HG03457 (cell line): ENCODE data around the gene TSPAN3.

ENCODE experiments used
- ATAC-seq: cut with Tn5 transposase; IDR thresholded peaks from one replicate; pipeline ENCODE4 v1.9.1; 2021; ENCODE audit warnings: moderate number of reproducible peaks; ENCODE audit not compliant: unreplicated experiment

TSPAN3 gene

DNA sequence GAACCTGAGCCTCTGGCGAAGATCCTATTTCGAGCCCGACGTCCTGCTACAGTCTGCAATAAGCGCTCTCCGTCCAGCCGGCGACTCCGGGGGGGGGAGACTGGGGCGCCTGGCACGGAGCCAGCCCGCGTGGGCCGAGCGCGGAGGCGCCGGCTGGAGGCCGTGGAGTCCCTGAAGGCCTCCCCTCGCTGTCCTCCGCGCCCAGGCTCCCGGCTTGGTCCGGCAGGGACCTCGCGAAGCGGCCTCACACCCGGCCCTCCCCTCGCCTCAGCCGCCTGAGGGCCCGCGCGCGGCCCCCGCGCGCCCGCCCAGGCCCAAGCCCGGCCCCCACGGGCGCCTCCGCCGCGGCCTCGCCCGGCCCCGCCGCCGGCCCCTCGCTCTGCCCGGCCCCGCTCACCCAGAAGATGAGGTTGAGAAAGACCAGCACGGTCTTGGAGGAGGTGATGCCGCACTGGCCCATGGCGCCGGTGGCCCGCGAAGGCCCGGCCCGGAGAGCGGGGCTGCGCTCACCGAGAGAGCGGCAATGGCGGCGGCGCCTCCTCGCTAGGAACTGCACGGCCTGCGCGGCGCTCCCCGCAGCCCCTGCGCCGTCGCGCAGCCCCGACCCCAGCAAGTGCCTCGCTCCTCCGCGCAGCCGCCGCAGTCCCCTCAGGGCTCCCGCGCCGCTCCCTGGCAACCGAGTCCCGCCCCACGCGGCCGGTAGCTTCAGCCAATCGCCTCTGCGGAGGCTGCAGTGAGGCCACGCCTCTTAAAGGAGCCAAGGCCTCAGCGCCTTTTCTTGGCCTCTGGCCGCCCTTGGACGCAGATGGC, at the start of gene TSPAN3:
Gene TSPAN3, minus strand, starts transcription at position 615 of the 810 bp plus-strand sequence. Its CDS starts 155 bp downstream, at position 460.
- peak; percentile 88 for ATAC-seq

DNA sequence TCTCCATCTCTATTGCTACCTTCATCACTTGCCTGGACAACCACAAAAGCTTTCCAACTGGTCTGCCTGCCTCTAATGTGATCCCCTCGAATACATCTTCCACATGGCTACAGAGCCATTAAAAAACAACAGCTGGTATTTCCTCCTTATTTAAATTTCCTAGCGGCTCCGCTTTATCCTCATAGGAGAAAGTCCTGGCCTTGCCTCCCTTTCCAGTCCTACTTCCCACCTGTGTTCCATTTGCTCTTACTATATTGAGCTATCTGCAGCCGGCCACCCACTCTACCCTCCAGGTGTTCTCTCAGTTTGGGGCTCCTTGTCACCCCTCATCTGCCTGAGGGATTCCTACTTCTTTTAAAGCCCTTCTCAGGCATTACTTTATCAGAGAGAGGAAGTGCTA, 49.7 kb upstream of the TSPAN3 start:
- no peak for ATAC-seq

DNA sequence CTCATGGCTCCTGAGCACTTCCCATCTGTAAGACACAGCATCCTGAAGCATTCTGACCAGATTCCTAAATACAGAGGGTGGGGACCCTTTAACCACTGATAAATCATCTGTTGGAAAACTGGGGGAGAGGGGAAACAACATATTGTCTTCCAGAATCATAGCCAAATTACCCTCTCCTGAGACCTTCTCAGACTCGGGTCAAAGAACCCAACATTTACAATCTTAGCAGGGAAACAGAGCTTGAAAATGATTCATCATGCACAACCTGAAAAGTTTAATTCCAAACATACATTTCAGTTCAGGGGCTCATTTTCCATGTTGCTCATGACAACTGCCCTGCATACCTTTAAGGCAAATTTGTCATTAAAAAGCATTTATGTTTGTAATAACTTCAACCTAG, 48.5 kb upstream of the TSPAN3 start:
- ATAC-seq, result no peak

DNA sequence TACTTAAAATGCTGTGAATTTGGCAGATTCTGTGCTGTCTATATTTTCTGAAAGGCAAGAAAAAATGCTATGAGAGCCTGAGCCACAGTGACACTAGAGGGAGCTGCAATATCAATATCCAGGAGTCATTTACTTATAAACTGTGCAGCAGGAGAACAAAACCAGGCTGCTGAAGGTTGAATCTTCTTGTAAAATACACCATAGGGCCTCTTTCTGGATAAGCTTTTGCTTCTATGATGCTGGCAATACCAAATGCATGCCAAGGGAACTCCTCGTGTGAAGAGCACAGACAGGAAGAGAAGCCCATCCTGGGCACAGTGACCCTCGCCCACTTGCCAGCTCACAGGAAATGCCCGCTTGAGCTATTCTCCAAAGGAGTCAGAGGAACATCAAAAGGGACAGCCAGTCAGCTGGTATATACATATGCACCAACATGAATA, 48.0 kb upstream of the TSPAN3 start:
- no peak for ATAC-seq

DNA sequence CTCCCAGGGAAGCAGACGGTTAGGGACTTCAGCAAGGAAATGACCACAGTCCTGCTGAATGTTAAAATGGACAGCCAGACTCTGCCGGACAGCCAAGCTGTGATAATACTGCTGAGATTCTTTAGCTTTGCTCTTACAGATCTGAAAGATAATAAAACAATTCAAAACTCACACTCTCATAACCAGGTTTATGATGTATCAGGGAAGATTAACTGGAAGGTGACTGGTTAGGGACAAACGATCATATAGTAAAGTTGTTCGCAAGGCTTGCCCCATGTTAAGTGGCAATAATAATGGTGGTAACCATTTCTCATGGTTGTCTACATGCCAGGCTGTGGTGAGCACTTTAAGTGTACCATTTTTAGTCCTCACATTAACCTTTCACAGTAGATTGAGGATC, 44.3 kb upstream of the TSPAN3 start:
- no peak for ATAC-seq

DNA sequence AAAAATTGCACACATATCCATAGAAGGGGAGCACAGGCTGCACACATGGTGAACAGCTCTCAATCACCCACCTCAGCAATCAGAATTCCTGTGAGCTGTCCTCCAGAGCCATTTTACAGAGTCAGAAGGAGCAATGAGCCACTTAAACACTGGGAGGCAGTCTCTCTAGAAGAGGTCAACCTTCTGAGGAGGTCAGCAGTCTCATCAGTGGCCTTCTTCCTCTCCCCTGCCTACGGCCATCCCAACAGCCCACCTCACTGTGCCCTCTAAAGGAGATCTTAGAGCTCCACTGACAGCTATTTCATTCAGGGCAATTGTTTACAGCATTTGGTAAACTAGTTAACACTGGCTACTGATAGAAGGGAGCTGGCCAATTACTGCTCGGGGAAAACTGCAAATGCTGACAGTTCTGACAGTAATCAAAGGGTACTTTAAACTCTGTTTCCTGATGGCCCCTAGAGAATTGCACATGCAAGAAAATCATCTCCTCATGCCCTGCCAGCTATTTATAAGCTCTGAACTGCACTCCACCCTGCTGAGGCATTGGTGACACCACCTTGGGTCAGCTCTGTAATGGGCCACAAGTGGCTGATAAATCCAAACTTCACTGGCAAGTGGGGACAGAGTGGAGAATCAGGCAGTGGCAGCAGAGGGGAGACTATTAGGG, 42.1 kb upstream of the TSPAN3 start:
- no peak for ATAC-seq

DNA sequence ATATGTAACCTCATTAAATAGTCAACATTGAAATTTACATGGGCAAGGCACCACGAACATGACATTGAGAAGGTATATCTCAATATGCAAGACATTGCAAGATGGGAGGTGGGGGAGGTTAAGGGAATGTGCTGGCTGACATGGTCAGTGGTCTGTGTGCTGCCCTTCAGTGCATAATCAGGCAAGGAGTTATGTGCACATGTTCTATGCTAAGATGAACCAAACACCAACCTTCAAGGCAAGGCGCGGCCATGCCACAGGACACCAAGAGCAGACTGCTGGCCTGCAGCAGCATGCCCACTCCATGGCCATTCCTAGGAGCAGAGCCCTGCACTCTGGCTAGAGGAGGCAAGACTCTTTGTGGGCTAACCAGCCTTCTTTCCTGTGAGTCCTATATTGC, 40.9 kb upstream of the TSPAN3 start:
- no peak for ATAC-seq

DNA sequence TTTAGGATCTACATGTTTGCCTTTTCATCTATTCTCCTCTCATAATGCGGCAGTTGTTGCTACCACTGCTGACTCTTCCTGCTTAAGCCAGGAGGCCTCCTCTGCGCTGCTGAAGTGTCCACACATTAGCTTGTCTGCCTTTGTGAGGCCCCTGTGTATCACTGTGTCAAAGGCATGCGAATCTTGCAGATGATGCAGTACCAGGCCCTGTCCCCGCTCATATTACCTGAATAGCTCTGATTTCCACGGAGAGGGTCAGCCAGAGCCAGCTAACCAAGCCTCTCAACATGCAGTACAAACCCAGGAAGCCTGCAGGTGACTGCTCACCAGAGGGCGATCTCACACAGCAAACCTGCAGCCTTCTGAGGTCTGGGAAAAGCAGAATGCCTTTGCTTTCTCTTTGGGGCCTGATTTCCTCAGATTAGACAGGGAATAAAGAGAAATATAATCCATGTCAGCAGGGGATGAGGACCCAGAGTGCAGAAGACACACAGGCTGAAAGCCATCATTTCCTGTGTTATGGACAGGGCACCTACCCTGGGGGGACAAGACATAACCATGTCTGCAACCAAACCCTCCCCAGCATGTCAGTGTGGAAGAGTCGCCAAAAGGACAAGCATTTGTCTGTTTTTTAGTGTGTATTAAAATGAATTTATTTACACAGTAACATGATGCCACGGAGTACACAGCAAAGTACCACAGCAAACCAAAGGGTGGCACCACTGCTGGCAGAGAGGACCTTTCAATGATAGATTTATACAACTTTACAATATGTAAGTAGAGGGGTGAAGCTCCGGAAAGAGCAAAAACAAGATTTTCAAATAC, 36.8 kb upstream of the TSPAN3 start:
- no peak for ATAC-seq

DNA sequence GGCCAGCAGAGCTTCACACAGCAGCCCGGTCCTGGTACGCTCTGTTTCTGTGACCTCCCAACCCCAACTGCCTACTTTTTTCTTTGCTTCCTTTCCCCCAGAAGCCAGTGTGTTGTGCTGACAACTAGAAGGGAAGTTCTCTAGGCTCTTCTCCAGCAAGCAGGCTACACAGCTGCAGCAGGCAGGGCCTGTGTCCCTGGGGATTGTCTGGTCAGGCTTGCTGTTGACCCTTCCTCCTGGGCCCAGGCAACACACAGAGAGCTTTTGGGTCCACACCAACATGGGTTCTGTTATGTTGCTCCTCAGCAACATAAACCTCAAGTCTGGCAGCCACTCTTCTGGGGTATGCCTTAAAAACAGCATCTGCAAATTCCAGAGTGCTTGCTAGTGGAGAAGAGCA, 36.2 kb upstream of the TSPAN3 start:
- no peak for ATAC-seq

DNA sequence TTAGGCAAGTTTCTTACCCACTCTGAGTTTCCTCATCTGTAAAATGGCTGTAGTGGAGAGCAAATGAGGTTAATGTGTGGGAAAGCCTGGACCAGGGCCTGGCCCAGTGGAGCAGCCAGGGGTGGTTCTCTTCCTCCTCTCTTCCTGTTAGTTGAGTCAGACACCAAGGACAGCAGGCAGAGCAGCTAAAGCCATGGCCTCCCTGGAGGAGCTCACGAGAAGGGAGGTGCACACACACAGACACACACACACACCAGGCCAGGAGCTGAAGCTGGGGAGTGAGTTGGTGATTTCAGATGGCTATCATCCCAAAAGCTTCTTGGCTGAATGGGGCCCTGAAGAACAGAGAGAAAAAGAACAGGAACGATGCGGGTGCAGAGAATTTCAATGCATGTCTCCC, 33.2 kb upstream of the TSPAN3 start:
- ATAC-seq, result no peak

DNA sequence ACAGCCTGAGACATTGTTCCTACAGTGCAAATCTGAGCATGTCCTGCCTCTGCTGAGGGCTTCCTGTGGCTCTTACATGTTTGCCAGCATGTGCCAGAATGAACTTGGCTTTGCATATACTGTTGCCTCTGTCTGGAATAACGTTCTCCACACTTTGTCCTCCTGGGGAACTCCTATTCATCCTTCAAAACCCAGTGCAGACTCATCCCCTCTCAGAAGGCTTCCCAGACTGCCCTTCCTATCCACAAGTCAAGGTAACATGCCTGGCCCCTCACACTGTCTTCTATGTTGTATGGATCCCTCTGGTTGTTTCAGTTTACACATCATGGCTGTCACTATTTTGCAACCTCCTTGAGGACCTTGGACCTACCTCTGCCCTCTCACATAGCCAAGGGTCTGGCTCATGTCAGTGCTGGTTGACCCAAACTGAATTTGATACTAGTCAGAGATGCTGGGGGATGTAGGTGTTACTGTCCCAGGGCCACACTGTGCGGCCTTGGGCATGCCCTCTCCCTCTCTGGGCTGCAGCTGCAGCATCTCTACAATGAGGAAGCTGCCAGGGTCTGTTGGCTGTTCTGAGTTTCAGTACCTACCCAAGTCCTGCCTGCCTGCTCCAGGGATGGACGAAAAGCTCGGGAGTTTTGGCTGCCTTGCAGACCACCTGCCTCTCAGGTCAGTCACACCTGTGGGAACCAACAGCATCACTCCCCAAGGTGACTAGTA, 29.0 kb upstream of the TSPAN3 start:
- ATAC-seq, result no peak

DNA sequence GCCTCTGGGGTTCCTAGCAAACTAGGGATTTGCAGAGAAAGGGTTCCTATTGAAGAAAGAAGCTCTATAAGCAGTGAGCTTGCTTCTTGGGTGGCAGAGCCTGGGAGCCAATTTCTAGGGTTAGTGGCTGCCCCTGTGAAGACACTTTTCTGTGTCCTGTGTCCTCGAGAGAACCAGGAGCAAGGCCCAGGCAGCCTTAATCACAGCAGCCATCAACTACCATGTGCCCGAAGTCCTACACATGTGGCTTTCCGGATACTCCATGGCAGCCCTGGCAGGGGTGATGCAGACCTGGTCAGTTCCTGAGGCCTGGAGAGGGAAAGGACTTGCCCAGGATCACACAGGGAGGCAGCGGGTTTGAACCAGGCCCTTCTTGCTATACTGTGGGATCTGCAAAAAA, 27.7 kb upstream of the TSPAN3 start:
- ATAC-seq, result no peak

DNA sequence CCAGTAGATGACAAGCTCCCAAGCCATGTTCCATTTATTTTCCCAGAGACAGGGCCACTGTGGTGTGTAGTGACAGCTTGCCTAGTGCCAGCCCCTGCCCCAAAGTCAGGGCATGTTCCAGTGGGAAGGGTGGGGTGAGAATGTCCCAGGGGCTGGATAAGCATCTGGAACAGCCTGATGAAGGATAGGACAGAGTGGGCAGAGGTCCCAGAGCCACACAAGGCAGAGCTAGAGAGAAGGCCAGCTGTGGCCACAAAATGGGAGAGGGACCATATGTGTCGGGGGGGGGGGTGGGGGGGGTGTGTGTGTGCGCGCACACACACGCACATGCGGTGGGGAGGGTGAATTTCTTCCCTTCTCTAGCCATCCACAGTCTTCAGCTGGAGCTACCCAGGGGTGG, 27.0 kb upstream of the TSPAN3 start:
- no peak for ATAC-seq

DNA sequence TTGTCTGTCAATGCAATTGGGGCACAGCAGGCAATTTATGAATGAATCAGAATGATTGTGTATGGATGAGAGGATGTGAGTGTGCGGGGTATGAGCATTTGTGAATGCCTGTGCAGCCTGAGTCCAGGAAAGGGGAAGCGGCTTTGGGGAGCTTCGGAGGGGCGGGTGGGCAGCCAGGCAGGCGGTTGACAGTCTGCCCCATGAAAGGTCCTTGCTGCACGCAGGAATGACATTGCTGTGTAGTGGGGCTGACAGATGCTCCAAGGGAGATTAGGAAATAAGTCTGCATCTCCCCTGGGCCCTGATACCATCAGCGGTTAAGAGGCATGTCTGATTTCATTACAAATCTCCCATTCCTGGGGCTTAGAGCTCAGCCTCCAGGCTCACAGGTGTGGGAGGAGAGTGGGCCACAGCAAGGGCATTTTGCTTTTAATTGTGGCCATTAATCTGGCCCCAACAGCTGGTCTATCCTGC, 26.4 kb upstream of the TSPAN3 start:
- ATAC-seq, result no peak

DNA sequence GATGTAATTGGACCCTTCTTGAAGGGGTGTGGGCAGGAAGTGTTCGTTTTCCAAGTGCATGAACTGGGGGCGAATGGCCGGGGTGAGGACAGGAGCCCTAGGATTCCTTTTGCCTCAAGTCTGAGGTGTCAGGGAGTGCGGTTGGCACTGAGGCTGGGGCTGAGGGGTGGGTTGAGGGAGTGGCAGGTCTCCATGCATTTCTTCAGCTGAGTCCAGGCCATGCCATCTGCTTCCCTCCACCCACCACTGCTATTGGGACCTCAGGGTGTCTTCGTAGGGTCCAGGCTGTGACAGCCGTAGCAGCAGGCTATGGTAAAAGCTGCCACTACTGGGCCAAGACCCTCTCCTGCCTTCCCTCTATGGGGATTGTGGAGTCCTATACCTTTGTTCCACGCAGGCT, 25.6 kb upstream of the TSPAN3 start:
- no peak for ATAC-seq

DNA sequence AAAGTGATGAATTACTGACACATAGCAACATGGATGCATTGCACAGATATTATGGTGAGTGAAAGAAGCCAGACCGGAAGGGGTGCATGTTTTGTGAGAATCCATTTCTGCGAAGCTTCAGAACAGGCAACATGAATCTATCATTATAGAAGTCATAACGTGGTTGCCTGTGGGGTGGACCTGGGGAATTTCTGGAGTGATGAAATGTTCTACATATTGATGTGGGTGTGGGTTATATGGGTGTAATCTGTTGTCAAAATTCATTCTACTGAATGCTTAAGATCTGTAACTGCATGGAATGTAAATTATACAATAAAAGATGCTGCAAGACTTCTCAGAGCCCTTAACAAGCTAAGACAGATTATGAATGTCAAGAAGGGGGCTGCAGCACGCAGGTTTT, 25.2 kb upstream of the TSPAN3 start:
- ATAC-seq, result no peak

DNA sequence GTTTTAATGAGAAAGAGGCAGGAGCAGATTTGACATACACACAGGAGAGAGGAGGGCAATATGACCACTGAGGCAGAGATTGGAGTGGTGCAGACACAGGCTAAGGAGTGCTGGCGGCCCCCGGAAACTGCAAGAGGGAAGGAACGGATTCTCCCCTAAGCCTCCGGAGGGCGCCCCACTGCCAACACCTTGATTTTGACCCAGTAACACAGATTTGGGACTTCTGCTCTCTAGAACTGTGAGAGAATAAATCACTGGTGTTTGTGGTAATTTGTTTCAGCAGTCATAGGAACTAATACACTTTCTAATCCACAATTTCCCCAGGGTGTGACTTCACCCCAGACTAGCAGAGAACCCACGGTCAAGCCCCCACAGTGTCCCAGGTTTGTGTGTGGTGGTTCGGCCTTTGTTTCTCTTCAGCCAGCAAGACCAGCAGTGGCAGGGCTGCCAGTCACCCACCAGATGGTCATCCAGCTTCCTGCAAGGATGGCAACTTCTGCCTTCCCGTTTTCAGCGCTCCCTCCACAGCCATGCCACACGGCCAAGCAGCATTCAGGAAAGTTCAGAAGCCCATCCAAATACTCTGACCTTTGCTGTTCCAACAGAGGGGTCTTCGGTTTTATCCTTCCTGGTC, 23.6 kb upstream of the TSPAN3 start:
- ATAC-seq, result no peak

DNA sequence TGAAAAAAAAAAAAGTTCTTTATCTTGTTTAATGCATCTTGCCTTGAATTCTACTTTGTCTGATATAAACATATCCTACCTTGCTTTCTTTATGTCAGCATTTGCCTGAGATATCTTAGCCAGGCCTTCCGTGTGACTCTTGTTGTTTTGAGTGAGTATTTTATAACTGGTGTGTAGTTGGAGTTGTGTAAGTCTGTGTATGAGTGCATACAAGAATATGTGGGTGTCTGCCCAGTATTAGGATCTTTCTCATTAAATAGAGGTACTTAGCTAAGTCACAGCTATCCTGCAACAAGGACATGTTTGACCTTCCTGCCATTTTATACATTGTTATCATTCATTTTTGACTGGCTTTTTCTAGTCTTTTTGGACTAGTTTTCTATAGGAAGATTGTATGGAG, 22.5 kb upstream of the TSPAN3 start:
- ATAC-seq, result no peak

DNA sequence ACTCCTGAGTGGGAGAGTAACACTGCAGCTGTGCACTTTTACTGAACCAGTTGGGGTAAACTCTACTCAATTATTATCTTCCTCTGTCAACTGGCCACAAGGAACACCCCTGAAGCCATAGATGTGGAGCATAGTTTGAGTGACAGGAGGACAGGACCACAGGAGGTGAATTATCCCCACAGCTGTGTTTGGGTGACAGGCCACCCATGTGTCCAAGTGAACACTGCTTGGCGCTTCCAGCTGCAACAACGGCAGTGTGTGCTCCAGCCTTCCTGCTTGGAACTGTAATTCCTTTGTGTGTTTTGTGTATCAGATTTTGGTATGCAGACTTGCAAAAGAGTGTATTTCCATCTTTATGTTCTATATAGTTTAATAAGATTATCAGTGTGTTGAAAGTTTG, 20.2 kb upstream of the TSPAN3 start:
- no peak for ATAC-seq

DNA sequence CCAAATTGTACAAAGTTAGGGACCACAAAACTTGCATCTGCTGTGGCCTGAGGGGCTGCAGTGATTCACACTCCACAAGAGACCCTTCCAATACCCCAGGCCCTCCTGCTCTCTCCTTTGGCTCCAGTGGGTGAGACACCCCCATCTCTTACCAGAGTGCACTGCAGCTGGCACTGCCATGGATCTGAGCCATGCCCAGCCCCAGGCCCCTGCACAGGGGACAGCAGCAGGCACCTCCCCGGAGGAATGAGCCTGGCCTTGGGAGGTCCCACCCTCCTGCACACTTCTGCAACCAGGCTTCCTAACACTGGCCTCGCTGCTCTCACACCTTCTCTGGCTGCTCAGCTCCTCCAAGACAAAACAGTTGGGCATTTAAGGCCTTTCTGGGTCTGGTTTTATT, 16.3 kb upstream of the TSPAN3 start:
- ATAC-seq, result no peak
